HL-60 (cell line): ENCODE measurements around the gene RUNX1.

ENCODE experiments used
- DNase-seq, 2 experiments: peaks; one replicate each; pipeline ENCODE4 v3.0.0-alpha.2; 2010 to 2020; ENCODE audit warnings: low read depth in 1 of 2, low spot score in 1 of 2
- H3K27ac ChIP-seq: fragments of 250-450 bp; sonication (Bioruptor Pico); replicated peaks from 2 replicates; pipeline ENCODE4 v1.5.1; 2020; ENCODE audit warnings: mild to moderate bottlenecking, moderate library complexity
- H3K27me3 ChIP-seq: fragments of 250-450 bp; sonication (Bioruptor Pico); 2 replicates; pipeline ENCODE4 v1.5.1; 2021; ENCODE audit warnings: mild to moderate bottlenecking, moderate library complexity; ENCODE audit not compliant: insufficient read depth, poor library complexity, severe bottlenecking
- H3K4me3 ChIP-seq: replicated peaks from 2 replicates; pipeline ENCODE4 v1.5.1; 2011; ENCODE audit warnings: mild to moderate bottlenecking, control low read depth, low read length; ENCODE audit not compliant: insufficient read depth
- CTCF ChIP-seq: IDR thresholded peaks from one replicate; pipeline ENCODE4 v1.5.1; 2011; ENCODE audit warnings: low read length, control low read depth, inconsistent platforms; ENCODE audit not compliant: insufficient read depth
- GABPA ChIP-seq: IDR thresholded peaks from 2 replicates; pipeline ENCODE4 v1.6.1; 2012; ENCODE audit warnings: low read depth
- POLR2AphosphoS5 ChIP-seq: IDR thresholded peaks from 2 replicates; pipeline ENCODE4 v1.6.1; 2012; ENCODE audit warnings: low read depth
- REST ChIP-seq: IDR thresholded peaks from 2 replicates; pipeline ENCODE4 v1.6.1; 2012; ENCODE audit warnings: low read depth; ENCODE audit not compliant: insufficient replicate concordance
- SPI1 ChIP-seq: IDR thresholded peaks from 2 replicates; pipeline ENCODE4 v1.6.1; 2012; ENCODE audit warnings: low read depth, mild to moderate bottlenecking, borderline replicate concordance

RUNX1 gene

GRCh38 chr21:34812504-34813265, 236.4 kb downstream of the RUNX1 start:
- DNase-seq, result no peak
- H3K27me3 ChIP-seq, result no peaks in the 10 kb centered on the region
- TF ChIP-seq GABPA, result no peak
- no peak for TF ChIP-seq REST
- TF ChIP-seq SPI1, result no peak
- TF ChIP-seq CTCF, result no peak
- TF ChIP-seq POLR2AphosphoS5, result no peak
- no peak overlapping the region for H3K4me3 ChIP-seq
- H3K27ac ChIP-seq, result no peak overlapping the region

GRCh38 chr21:34811368-34811767, 237.7 kb downstream of the RUNX1 start:
- H3K4me3 ChIP-seq, result no peak overlapping the region
- H3K27me3 ChIP-seq, result no peaks in the 10 kb centered on the region
- DNase-seq, result no peak
- TF ChIP-seq GABPA (no peak), REST (no peak), SPI1 (no peak), POLR2AphosphoS5 (no peak), CTCF (no peak)
- H3K27ac ChIP-seq, result no peak overlapping the region

DNA sequence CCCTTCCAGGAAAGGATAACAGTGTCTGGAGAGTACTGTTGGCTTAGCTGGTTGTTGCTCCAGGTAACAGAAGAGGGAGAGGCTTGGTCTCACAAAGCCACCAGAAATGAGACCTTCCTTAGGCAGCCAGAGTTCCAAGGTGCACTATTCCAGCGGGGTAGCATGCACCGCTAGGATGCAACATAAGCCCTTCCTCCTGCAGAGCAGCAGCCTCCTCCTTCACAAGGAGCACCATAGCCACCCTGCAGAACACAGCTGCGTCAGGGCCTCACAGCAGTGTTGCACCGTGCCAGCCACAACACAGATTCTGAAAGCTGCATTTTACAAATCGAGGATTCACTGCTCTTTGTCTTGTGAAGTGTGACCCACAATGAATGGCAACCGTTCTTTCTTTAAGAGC, 238.3 kb downstream of the RUNX1 start:
- no peak overlapping the region for H3K27ac ChIP-seq
- no peak for DNase-seq
- TF ChIP-seq REST (no peak), SPI1 (no peak), CTCF (no peak)
- no peaks in the 10 kb centered on the region for H3K27me3 ChIP-seq
- H3K4me3 ChIP-seq, result no peak overlapping the region
